ENCODE results near the gene NUDT16.

DNA sequence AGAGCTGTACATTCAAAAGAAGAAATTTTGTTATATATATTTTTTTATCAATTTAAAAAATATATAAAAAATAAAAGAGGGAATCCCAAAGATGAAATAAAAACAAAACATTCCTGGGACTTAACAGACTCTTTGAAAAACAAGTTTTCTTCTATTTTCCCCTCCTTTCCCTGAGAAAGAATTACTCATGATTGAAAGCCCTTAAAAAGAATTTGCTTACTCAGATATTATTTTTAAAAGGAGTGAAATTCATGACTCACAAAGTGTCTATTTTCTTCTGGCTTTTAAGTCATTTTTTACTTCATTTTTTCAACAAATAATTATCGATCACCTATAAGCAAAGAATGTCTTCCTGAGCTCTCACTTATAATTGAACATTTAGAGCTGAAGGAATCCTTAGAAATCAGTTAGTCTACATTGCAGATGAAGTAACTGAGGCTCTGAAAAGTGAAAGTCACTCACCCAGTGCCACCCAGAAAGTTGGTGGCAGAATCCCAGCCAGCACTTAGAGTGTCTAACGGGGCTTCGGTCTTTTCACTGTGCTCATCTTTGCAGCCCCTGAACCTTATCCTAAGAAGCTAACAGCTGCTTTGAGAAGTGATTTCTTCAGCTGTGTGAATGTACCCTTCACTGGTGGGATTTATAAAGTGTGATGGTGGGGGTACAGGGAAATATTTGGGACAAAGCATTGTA is 42.5 kb upstream of the NUDT16 start:
- no peak for TF ChIP-seq POLR2A (IDR thresholded peaks at IDR 0.05)
- TF ChIP-seq, protein P1, sequence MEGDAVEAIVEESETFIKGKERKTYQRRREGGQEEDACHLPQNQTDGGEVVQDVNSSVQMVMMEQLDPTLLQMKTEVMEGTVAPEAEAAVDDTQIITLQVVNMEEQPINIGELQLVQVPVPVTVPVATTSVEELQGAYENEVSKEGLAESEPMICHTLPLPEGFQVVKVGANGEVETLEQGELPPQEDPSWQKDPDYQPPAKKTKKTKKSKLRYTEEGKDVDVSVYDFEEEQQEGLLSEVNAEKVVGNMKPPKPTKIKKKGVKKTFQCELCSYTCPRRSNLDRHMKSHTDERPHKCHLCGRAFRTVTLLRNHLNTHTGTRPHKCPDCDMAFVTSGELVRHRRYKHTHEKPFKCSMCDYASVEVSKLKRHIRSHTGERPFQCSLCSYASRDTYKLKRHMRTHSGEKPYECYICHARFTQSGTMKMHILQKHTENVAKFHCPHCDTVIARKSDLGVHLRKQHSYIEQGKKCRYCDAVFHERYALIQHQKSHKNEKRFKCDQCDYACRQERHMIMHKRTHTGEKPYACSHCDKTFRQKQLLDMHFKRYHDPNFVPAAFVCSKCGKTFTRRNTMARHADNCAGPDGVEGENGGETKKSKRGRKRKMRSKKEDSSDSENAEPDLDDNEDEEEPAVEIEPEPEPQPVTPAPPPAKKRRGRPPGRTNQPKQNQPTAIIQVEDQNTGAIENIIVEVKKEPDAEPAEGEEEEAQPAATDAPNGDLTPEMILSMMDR (IDR thresholded peaks at IDR 0.05 in 4 of 5, conservative IDR thresholded peaks at IDR 0.05 in 1 of 5), result no peak
